ENCODE data around the gene LYST. TPM values are rescaled to one million over a fixed set of nuclear protein-coding genes. Genes with fewer than 3 reads are reported as not detected.

The LYST gene
- total RNA-seq, 1 donor from 2014 or later = 52.1 TPM

- no peak for DNase-seq (ENCODE audit: extremely low spot score in 2 of 2)
- Histone ChIP-seq H3K27ac (no peak overlapping the region), H3K4me3 (no peak overlapping the region), H3K4me1 (peaks cover 27% of the 10 kb centered on the region), H3K36me3 (no peaks in the 10 kb centered on the region), H3K27me3 (no peaks in the 10 kb centered on the region), H3K9me3 (no peaks in the 10 kb centered on the region)
- no peak for TF ChIP-seq POLR2AphosphoS5 (IDR thresholded peaks at IDR 0.05; ENCODE audit: insufficient read depth in 1 of 2, low read depth in 1 of 2)
- TF ChIP-seq CTCF (IDR thresholded peaks at IDR 0.05) = no peak
- no peak for TF ChIP-seq POLR2A (IDR thresholded peaks at IDR 0.05)
- intact Hi-C loops (cut with DNase I) = no loop called here
These were observed 214.3 kb downstream of the LYST start for GRCh38 chr1:235652364-235652763.

GRCh38 chr1:235651170-235651806 is 215.4 kb downstream of the LYST start:
- H3K9me3 ChIP-seq = no peaks in the 10 kb centered on the region
- peak overlapping the region in 1 of 2 donors; percentile 64 for H3K4me3 ChIP-seq
- no peak for TF ChIP-seq POLR2A (IDR thresholded peaks at IDR 0.05)
- H3K27me3 ChIP-seq = no peaks in the 10 kb centered on the region
- DNase-seq (ENCODE audit: extremely low spot score in 2 of 2) = no peak
- no peak overlapping the region for H3K27ac ChIP-seq
- intact Hi-C loops (cut with DNase I) = no loop called here
- H3K36me3 ChIP-seq = no peaks in the 10 kb centered on the region
- H3K4me1 ChIP-seq = peaks cover 27% of the 10 kb centered on the region

GRCh38 chr1:235650341-235651169 is 216.2 kb downstream of the LYST start:
- Histone ChIP-seq H3K27me3 (no peaks in the 10 kb centered on the region), H3K9me3 (no peaks in the 10 kb centered on the region), H3K36me3 (no peaks in the 10 kb centered on the region), H3K4me1 (peaks cover 27% of the 10 kb centered on the region), H3K4me3 (peak overlapping the region; percentile 53 to 64), H3K27ac (no peak overlapping the region)
- no peak for DNase-seq (ENCODE audit: extremely low spot score in 2 of 2)
- intact Hi-C loops (cut with DNase I) = no loop called here
- TF ChIP-seq POLR2AphosphoS5 (IDR thresholded peaks at IDR 0.05; ENCODE audit: insufficient read depth in 1 of 2, low read depth in 1 of 2) (no peak), CTCF (IDR thresholded peaks at IDR 0.05) (no peak), POLR2A (IDR thresholded peaks at IDR 0.05) (no peak)

- H3K27me3 ChIP-seq = no peaks in the 10 kb centered on the region
These were observed 217.1 kb downstream of the LYST start, which contains the start of gene GNG4 for GRCh38 chr1:235649368-235650163. GNG4 (minus strand) TSS chr1:235649784; CDS start chr1:235583838, 65,946 bp downstream.

More at GRCh38 chr1:235649368-235650163, 217.1 kb downstream of the LYST start, which contains the start of gene GNG4:
- intact Hi-C loops (cut with DNase I) = no loop called here
- DNase-seq (ENCODE audit: extremely low spot score in 2 of 2) = no peak
- H3K27ac ChIP-seq = no peak within 1 kb of the TSS
- H3K36me3 ChIP-seq = no peaks in the 10 kb centered on the region
- H3K4me3 ChIP-seq = peak within 1 kb of the TSS; percentile 53 to 64
- no peaks in the 10 kb centered on the region for H3K9me3 ChIP-seq
- TF ChIP-seq POLR2AphosphoS5 (IDR thresholded peaks at IDR 0.05; ENCODE audit: insufficient read depth in 1 of 2, low read depth in 1 of 2) (no peak), CTCF (IDR thresholded peaks at IDR 0.05) (no peak)
- peaks cover 27% of the 10 kb centered on the region for H3K4me1 ChIP-seq
